ENCODE data around the gene TDP1. TPM values are rescaled to one million over a fixed set of nuclear protein-coding genes. Genes with fewer than 3 reads are reported as not detected.

The TDP1 gene
- total and polyA plus RNA-seq, 2 of the 13 experiments (the other 11 are each of a cell fraction or from before 2014, with no cell fraction given), result 16.4 to 31.2 TPM

DNA sequence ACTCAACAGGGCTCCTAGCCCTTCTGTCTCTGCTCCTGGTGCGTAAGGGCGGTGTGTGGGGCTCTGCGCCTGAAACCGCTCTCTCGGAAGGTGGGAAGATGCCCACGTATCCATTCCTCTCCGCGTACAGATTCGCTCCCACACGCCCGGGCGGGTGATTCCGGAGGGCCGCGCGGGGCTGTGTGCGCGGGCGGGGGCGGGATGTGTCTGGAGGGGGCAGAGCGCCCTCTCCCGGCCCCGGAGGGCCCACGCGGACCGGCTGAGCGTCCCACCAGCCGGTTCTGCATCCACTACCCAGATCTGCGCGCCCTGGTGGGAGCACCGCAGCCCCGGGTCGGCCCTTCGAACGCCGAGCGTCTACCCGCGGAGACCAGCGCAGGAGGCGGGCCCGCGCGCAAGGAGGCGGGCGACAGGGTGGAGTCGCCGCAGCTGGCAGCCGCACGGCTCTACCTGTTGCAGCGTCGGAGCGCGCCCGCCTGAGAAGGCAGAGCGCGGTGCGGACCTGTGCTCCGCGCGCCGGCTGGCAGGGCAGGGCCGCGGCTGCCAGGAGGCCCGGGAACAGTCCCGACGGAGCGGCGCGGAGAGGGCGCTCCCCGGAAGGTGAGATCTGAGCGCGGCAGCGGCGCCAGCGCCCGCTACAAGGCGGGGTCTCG is 104.7 kb downstream of the TDP1 start (continued):
- TF ChIP-seq RBM39 (IDR thresholded peaks at IDR 0.05; ENCODE audit: low read depth, low read length, poor library complexity, severe bottlenecking) (no peak), SMYD3 (CRISPR knock-in tag; IDR thresholded peaks at IDR 0.05) (no peak), ZNF790 (CRISPR knock-in tag; IDR thresholded peaks at IDR 0.05; ENCODE audit: borderline replicate concordance) (no peak), ZFP41 (CRISPR knock-in tag; IDR thresholded peaks at IDR 0.05; ENCODE audit: borderline replicate concordance) (no peak), ZNF577 (CRISPR knock-in tag; IDR thresholded peaks at IDR 0.05; ENCODE audit: borderline replicate concordance, low read depth) (no peak), ZNF720 (CRISPR knock-in tag; IDR thresholded peaks at IDR 0.05) (no peak), ZNF776 (CRISPR knock-in tag; IDR thresholded peaks at IDR 0.05) (no peak), ZNF225 (CRISPR knock-in tag; IDR thresholded peaks at IDR 0.05) (no peak), ZNF749 (CRISPR knock-in tag; IDR thresholded peaks at IDR 0.05; ENCODE audit: borderline replicate concordance) (no peak), ZNF501 (CRISPR knock-in tag; IDR thresholded peaks at IDR 0.05) (peak; percentile 50; the same call in 1 of the 2 replicates), FOXA1 (IDR thresholded peaks at IDR 0.05) (no peak), FOXA1 (CRISPR knock-in tag; IDR thresholded peaks at IDR 0.05) (no peak), HDAC1 (CRISPR knock-in tag; IDR thresholded peaks at IDR 0.05) (peak; percentile 28), ELF3 (CRISPR knock-in tag; IDR thresholded peaks at IDR 0.05) (no peak)
- TF ChIP-seq, protein P1, sequence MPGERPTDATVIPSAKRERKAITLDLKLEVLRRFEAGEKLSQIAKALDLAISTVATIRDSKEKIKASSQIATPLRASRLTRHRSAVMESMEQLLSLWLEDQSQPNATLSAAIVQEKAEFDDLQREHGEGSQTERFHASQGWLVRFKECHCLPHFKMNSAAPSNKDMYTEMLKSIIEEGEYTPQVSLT (CRISPR knock-in tag; IDR thresholded peaks at IDR 0.05; ENCODE audit: borderline replicate concordance, low read depth), result no peak
- TF ChIP-seq, protein P2, sequence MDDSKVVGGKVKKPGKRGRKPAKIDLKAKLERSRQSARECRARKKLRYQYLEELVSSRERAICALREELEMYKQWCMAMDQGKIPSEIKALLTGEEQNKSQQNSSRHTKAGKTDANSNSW (CRISPR knock-in tag; IDR thresholded peaks at IDR 0.05; ENCODE audit: borderline replicate concordance), result no peak
- TF ChIP-seq, protein P3, sequence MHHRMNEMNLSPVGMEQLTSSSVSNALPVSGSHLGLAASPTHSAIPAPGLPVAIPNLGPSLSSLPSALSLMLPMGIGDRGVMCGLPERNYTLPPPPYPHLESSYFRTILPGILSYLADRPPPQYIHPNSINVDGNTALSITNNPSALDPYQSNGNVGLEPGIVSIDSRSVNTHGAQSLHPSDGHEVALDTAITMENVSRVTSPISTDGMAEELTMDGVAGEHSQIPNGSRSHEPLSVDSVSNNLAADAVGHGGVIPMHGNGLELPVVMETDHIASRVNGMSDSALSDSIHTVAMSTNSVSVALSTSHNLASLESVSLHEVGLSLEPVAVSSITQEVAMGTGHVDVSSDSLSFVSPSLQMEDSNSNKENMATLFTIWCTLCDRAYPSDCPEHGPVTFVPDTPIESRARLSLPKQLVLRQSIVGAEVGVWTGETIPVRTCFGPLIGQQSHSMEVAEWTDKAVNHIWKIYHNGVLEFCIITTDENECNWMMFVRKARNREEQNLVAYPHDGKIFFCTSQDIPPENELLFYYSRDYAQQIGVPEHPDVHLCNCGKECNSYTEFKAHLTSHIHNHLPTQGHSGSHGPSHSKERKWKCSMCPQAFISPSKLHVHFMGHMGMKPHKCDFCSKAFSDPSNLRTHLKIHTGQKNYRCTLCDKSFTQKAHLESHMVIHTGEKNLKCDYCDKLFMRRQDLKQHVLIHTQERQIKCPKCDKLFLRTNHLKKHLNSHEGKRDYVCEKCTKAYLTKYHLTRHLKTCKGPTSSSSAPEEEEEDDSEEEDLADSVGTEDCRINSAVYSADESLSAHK (CRISPR knock-in tag; IDR thresholded peaks at IDR 0.05; ENCODE audit: borderline replicate concordance), result no peak
- TF ChIP-seq, protein P4, sequence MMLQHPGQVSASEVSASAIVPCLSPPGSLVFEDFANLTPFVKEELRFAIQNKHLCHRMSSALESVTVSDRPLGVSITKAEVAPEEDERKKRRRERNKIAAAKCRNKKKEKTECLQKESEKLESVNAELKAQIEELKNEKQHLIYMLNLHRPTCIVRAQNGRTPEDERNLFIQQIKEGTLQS (CRISPR knock-in tag; IDR thresholded peaks at IDR 0.05), result no peak
- TF ChIP-seq, protein P5, sequence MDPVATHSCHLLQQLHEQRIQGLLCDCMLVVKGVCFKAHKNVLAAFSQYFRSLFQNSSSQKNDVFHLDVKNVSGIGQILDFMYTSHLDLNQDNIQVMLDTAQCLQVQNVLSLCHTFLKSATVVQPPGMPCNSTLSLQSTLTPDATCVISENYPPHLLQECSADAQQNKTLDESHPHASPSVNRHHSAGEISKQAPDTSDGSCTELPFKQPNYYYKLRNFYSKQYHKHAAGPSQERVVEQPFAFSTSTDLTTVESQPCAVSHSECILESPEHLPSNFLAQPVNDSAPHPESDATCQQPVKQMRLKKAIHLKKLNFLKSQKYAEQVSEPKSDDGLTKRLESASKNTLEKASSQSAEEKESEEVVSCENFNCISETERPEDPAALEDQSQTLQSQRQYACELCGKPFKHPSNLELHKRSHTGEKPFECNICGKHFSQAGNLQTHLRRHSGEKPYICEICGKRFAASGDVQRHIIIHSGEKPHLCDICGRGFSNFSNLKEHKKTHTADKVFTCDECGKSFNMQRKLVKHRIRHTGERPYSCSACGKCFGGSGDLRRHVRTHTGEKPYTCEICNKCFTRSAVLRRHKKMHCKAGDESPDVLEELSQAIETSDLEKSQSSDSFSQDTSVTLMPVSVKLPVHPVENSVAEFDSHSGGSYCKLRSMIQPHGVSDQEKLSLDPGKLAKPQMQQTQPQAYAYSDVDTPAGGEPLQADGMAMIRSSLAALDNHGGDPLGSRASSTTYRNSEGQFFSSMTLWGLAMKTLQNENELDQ (CRISPR knock-in tag; IDR thresholded peaks at IDR 0.05; ENCODE audit: borderline replicate concordance), result no peak
- TF ChIP-seq, protein P6, sequence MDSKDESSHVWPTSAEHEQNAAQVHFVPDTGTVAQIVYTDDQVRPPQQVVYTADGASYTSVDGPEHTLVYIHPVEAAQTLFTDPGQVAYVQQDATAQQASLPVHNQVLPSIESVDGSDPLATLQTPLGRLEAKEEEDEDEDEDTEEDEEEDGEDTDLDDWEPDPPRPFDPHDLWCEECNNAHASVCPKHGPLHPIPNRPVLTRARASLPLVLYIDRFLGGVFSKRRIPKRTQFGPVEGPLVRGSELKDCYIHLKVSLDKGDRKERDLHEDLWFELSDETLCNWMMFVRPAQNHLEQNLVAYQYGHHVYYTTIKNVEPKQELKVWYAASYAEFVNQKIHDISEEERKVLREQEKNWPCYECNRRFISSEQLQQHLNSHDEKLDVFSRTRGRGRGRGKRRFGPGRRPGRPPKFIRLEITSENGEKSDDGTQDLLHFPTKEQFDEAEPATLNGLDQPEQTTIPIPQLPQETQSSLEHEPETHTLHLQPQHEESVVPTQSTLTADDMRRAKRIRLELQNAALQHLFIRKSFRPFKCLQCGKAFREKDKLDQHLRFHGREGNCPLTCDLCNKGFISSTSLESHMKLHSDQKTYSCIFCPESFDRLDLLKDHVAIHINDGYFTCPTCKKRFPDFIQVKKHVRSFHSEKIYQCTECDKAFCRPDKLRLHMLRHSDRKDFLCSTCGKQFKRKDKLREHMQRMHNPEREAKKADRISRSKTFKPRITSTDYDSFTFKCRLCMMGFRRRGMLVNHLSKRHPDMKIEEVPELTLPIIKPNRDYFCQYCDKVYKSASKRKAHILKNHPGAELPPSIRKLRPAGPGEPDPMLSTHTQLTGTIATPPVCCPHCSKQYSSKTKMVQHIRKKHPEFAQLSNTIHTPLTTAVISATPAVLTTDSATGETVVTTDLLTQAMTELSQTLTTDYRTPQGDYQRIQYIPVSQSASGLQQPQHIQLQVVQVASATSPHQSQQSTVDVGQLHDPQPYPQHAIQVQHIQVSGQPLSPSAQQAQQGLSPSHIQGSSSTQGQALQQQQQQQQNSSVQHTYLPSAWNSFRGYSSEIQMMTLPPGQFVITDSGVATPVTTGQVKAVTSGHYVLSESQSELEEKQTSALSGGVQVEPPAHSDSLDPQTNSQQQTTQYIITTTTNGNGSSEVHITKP (CRISPR knock-in tag; IDR thresholded peaks at IDR 0.05; ENCODE audit: low read depth), result no peak

Data from HepG2 (cell line).